GM18499 (cell line): ENCODE results near the gene DOK5.

Source experiments
- ATAC-seq: cut with Tn5 transposase; IDR thresholded peaks from one replicate; pipeline ENCODE4 v1.9.1; 2021; ENCODE audit warnings: moderate number of reproducible peaks; ENCODE audit not compliant: insufficient read depth, unreplicated experiment

DOK5 gene

GRCh38 chr20:54601831-54602515 is 126.6 kb downstream of the DOK5 start:
- no peak for ATAC-seq

- ATAC-seq, result no peak
Observed at GRCh38 chr20:54605319-54605718, 129.9 kb downstream of the DOK5 start.

- ATAC-seq, result peak; percentile 93
Observed at GRCh38 chr20:54606380-54606779, 131.0 kb downstream of the DOK5 start.

GRCh38 chr20:54608039-54608745 is 132.8 kb downstream of the DOK5 start:
- ATAC-seq, result no peak

- no peak for ATAC-seq
Observed at GRCh38 chr20:54608943-54609342, 133.6 kb downstream of the DOK5 start.

- ATAC-seq, result no peak
Observed at GRCh38 chr20:54611708-54612412, 136.5 kb downstream of the DOK5 start.

GRCh38 chr20:54618412-54618811 is 143.0 kb downstream of the DOK5 start:
- ATAC-seq, result no peak

- ATAC-seq, result no peak
Observed at GRCh38 chr20:54619181-54619580, 143.8 kb downstream of the DOK5 start.

GRCh38 chr20:54619682-54620081 is 144.3 kb downstream of the DOK5 start:
- ATAC-seq, result no peak

- ATAC-seq, result no peak
Observed at GRCh38 chr20:54620611-54621010, 145.2 kb downstream of the DOK5 start.

- no peak for ATAC-seq
Observed at GRCh38 chr20:54622333-54623295, 147.2 kb downstream of the DOK5 start.

- ATAC-seq, result no peak
Observed at GRCh38 chr20:54623991-54624569, 148.7 kb downstream of the DOK5 start.

GRCh38 chr20:54624706-54625390 is 149.5 kb downstream of the DOK5 start:
- ATAC-seq, result no peak

- no peak for ATAC-seq
Observed at GRCh38 chr20:54625497-54625896, 150.1 kb downstream of the DOK5 start.

GRCh38 chr20:54626126-54626525 is 150.7 kb downstream of the DOK5 start:
- no peak for ATAC-seq

- no peak for ATAC-seq
Observed at GRCh38 chr20:54629632-54630031, 154.2 kb downstream of the DOK5 start.

- ATAC-seq, result no peak
Observed at GRCh38 chr20:54630582-54630981, 155.2 kb downstream of the DOK5 start.

GRCh38 chr20:54631059-54631458 is 155.7 kb downstream of the DOK5 start:
- no peak for ATAC-seq
